HG03045 (cell line): ENCODE data around the gene WDR17.

ENCODE experiments used
- ATAC-seq: cut with Tn5 transposase; IDR thresholded peaks from one replicate; pipeline ENCODE4 v1.9.1; 2021; ENCODE audit warnings: mild to moderate bottlenecking, moderate library complexity; ENCODE audit not compliant: unreplicated experiment

Gene WDR17

DNA sequence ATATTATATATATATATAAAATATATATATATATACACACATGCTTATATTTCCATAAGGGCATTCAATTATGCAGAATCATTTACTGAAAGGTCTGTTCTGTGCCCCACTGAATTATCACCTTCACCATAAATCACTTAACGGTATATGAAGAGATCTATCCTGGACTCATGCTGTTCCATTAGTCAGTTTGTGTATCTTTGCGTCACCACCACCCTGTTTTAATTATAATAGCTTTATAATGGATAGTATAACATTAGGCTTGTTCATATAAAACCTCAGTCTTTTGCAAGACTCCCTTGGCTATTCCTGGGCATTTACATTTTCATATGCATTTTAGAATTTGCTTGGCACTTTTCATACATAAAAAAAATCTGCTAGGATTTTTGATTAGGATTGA lies 19.1 kb downstream of the WDR17 start:
- no peak for ATAC-seq

- no peak for ATAC-seq
These were observed 24.5 kb downstream of the WDR17 start for GRCh38 chr4:176090115-176090514.

- no peak for ATAC-seq
These were observed 33.7 kb downstream of the WDR17 start for GRCh38 chr4:176099314-176099713.

- ATAC-seq = no peak
These were observed 36.9 kb downstream of the WDR17 start for GRCh38 chr4:176102414-176103063.

GRCh38 chr4:176107695-176108094 lies 42.1 kb downstream of the WDR17 start:
- no peak for ATAC-seq

- ATAC-seq = peak; percentile 100
These were observed 58.2 kb downstream of the WDR17 start for GRCh38 chr4:176123710-176124407.

GRCh38 chr4:176125063-176125462 lies 59.4 kb downstream of the WDR17 start:
- no peak for ATAC-seq

DNA sequence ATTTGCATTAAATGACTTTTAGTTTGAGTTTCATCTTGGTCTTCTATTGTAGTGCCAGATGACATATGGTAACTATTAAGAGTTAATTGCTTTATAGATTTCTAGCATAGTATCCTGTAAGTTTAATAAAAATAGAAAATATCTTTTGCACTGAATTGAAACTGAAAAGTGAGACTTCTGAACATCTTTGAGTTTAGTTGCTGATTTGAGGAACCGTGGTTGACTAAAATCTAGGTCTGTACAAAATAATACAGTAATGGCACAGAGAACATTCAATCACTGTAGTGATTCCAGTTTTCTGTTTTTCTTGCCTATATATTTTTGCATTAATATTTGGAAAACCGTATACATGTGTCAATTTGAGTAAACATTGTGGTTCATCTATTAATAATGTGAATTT lies 69.0 kb downstream of the WDR17 start:
- ATAC-seq = no peak

- no peak for ATAC-seq
These were observed 72.0 kb downstream of the WDR17 start for GRCh38 chr4:176137631-176138030.

DNA sequence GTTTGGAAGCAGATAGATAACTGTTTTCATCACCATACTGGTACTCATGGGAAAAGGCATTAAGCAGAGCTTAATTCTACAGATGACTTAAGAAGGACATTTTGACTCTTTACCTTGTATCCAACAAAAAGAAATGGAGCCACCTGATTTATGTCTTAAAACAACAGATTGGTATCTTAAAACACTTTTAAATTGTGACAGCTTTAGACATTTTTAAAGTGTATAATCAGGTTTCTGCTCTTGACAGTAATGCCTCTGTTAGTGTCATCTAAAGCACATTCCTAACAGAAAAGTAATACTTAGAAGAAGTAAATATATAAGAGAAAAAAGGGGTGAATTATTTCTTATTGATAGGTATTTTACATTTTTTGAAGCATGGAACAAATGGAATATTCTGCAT lies 73.9 kb downstream of the WDR17 start:
- ATAC-seq = no peak

- no peak for ATAC-seq
These were observed 76.6 kb downstream of the WDR17 start for GRCh38 chr4:176142253-176142652.

GRCh38 chr4:176149680-176150355 lies 84.2 kb downstream of the WDR17 start:
- ATAC-seq = no peak

- no peak for ATAC-seq
These were observed 84.7 kb downstream of the WDR17 start for GRCh38 chr4:176150356-176150682.

DNA sequence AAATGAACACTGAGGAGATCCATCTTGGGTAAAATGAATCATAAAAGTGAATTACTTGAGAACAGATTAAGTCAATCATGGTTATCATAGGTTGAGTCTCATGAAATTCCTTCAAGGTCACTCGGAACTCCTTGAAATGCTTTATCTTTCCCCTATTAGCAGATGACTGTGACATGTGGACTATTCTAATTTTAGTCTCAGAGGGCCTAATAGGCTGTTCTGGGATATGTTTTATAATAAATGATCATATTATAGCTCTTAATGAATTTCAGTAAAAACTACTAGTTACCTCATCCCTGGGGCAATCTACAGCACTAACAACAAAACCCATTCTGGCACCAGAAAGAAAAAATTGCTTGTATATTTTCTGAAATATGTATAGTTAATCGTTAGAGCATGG lies 85.1 kb downstream of the WDR17 start:
- ATAC-seq = no peak

DNA sequence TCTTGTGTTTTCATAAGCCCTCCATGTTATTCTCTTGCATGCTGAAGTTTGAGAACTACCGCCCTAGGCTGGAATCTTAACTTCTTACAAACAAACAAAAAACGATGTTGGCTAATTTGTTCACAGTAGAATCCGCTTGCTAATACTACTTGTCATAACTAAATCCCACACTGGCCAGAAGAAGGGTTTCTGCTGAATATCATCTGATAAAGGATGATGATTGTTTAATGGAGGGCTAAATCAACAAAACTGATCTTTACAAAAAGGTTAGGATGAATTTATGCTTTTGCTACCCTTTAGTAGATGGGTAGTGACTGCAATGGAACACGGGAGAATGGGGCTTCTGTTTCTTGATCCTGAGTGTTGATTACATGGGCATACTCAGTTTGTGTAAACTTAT lies 87.5 kb downstream of the WDR17 start:
- ATAC-seq = no peak

DNA sequence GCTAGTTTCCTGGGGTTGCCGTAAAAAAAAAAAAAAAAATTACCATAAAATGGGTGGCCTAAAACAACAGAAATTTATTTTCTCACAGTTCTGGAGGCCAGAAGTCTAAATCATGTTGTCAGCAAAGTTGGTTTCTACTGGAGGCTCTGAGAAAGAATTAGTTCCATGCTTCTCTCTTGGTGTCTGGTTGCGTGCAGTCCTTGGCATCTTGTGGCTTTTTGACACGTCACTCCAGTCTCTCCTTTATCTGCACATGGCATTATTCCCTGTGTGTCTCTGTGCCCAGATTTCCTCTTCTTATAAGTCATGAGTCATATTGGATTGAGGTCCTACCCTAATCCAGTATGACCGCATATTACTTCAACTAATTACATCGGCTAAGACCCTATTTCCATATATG lies 91.0 kb downstream of the WDR17 start:
- no peak for ATAC-seq

GRCh38 chr4:176163041-176163440 lies 97.4 kb downstream of the WDR17 start:
- no peak for ATAC-seq

DNA sequence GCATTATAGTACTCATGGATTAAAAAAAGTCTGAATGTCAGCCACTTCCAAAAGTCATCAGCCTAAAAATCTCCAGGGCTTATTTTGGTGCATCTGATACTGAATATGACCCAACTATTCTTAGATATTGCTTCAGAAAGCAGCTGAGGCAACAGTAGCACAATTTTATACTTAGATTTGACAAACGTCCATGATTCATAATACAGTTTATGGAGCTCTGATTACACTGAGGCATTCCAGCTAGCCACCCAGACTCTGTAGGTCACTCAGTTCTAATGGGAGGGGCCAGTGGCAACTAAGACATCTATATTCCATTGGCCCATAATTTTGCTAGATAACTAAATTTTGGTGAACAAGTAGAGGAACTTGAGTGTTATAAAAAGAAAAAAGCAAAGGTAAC lies 119.4 kb downstream of the WDR17 start:
- ATAC-seq = no peak

DNA sequence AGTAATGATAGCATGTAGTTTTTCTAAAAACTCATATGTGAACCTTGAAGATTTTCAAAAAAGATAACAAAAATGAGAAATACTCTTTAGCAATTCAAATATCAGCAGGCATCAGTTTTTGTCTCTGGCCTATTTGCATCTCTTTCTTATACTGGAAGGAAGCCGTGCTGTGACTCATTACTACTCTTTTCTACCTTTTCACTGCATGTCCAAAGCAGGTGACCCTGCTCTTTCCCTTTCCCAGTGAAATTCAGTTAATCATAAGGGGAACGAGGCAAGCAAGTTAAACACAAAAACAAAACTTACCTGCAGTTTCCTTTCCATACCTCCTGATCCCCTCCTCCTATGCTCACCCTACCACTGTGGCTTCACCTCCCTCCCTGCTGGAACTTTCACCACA lies 120.4 kb downstream of the WDR17 start:
- no peak for ATAC-seq

DNA sequence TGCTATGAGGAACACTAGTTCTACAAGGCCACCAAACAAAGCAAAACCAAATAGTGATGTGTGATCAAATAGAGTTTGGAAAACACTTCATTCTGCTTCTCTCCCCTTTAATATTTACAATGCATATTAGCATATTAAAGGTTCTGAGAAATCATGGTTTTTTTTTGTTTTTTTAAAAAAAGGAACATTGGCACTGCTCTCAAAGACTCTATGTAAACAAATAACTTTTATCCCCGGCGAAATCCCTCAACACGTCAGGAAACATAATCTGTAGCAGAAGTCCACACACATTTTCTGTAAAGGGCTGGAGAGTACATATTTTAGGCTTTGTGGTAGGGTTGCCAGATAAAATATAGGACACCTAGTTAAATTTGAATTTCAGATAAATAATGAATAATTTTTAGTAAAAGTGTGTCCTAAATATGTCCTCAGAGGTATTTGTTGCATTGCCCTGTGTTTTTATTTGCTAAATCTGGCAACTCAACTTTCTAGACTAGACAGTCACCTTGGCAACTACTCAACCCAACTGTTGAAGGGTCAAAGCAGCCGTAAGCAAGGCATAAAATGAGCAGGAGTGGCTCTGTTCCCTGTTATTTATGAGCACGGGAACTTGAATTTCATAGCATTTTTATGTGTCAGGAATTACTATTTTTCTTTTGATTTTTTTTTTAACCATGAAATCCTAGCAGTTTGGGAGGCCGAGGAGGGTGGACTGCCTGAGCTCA lies 121.2 kb downstream of the WDR17 start:
- no peak for ATAC-seq

DNA sequence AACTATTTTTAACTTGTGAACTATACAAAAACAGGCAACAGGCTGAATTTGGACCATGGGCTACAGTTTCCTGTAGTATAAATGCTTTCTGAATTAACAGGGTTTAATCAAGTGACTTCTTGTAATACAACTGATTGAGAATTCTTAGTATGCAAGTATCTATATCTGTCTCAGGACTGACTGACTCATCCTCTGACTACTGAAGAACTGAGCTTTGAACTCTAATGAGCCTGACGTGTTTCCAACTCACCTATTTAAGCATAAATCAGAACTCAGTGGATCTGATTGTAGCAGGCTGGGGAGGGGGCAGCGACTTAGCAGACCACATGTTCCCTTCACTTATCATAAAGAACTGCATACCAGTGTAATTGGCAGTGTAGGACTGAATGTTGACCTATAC lies 122.0 kb downstream of the WDR17 start:
- ATAC-seq = no peak

GRCh38 chr4:176188654-176189053 lies 123.0 kb downstream of the WDR17 start:
- no peak for ATAC-seq
